H1 (cell line): ENCODE results near the gene UBE2H.

Source experiments
- EP300 ChIP-seq, 2 experiments: IDR thresholded peaks; 1 replicate in 1 of 2; 2 replicates in 1 of 2; pipeline ENCODE4 v1.6.1; 2011 to 2012; ENCODE audit warnings: low read depth in 2 of 2, low read length in 2 of 2, mild to moderate bottlenecking in 2 of 2, borderline replicate concordance in 1 of 2, inconsistent platforms in 1 of 2, moderate library complexity in 1 of 2
- EZH2 ChIP-seq: fragments of 200-600 bp; sonication (generic); IDR thresholded peaks from 2 replicates; pipeline ENCODE4 v1.7.1; 2012; ENCODE audit warnings: low read depth, mild to moderate bottlenecking, moderate library complexity, low read length, inconsistent platforms; ENCODE audit not compliant: severe bottlenecking
- USF2 ChIP-seq: IDR thresholded peaks from 2 replicates; pipeline ENCODE4 v1.6.1; 2011; ENCODE audit warnings: low read length, improper control_type of control experiment

DNA sequence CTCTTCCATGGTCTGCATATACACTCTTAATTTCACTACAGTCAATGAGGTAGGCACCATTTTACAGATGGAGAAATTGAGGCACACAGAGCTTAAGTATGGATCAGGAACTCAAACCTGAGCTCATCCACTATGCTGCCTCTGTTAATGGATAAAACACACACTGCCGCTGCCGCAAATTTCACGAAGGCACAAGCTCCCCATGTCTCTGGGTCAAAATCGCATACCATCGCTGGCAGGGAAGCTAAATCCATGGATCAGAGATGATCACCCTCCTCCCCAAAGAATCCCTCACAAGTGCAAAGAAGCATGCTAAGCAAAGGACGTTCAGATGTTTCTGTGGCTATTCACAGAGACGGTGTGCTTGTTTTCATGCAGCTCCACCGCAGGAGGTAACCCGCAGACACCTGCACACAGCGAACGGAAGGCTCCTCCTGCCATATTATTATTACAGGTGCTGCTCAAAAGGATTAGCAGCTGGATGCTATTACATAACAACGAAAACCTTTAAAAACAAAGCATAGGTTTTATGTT is 109.3 kb downstream of the UBE2H start:
- TF ChIP-seq USF2 (no peak), EP300 (IDR thresholded peaks at IDR 0.05; ENCODE audit: borderline replicate concordance in 1 of 2, low read depth in 2 of 2, low read length in 2 of 2) (peak in 1 of 2 experiments; percentile 79; a peak in 1 of 3 replicates), EZH2 (no peak)
